Prostate gland (tissue), 2 donors: Measurements from ENCODE around the gene PLPP1. TPM values are rescaled to one million over a fixed set of nuclear protein-coding genes. Genes with fewer than 3 reads are reported as not detected.
"Not testable (repeated sequence)": the region's sequence is repeated elsewhere in the genome, so short reads cannot be mapped to it uniquely, and the experiment has no call there.

ENCODE experiments used
- DNase-seq: peaks from one replicate; pipeline ENCODE4 v3.0.0-alpha.2; 2019; ENCODE audit warnings: low spot score
- H3K27ac ChIP-seq, 2 donors: fragments of 200-600 bp; sonication (generic); 2 replicates each; pipeline ENCODE4 v1.5.1; 2017 to 2019
- H3K27me3 ChIP-seq: fragments of 200-600 bp; sonication (generic); replicated peaks from 2 replicates; pipeline ENCODE4 v1.5.1; 2019; ENCODE audit not compliant: insufficient read depth
- H3K36me3 ChIP-seq, 2 donors: fragments of 200-600 bp; sonication (generic); 1 replicate in 1 of 2; 2 replicates in 1 of 2; pipeline versions ENCODE4 v1.5.1 to v1.8.1; 2017 to 2019
- H3K4me1 ChIP-seq: fragments of 200-600 bp; sonication (generic); replicated peaks from 2 replicates; pipeline ENCODE4 v1.5.1; 2019
- H3K4me3 ChIP-seq, 2 donors: fragments of 200-600 bp; sonication (generic); 2 replicates each; pipeline ENCODE4 v1.5.1; 2017 to 2019
- H3K9me3 ChIP-seq: fragments of 200-600 bp; sonication (generic); 2 replicates; pipeline ENCODE4 v1.5.1; 2017
- CTCF ChIP-seq, 4 experiments: fragments of 200-600 bp in 2 of 4; fragments of 450-650 bp in 2 of 4; sonication (generic) in 2 of 4; IDR thresholded peaks; 1 replicate in 3 of 4; 2 replicates in 1 of 4; pipeline ENCODE4 v1.5.1; 2016 to 2019; ENCODE audit warnings: antibody characterized with exemption in 4 of 4, mild to moderate bottlenecking in 2 of 4, moderate library complexity in 2 of 4
- POLR2A ChIP-seq: fragments of 450-650 bp; IDR thresholded peaks from one replicate; pipeline ENCODE4 v1.6.1; 2016; ENCODE audit warnings: antibody characterized with exemption, mild to moderate bottlenecking
- POLR2AphosphoS5 ChIP-seq: sonication (generic); formaldehyde crosslinking; IDR thresholded peaks from one replicate; pipeline ENCODE4 v1.6.1; 2017; ENCODE audit warnings: antibody characterized with exemption
- WGBS: methylation state at CpG from one replicate; pipeline ENCODE4 v1.1.5; 2018; 5-methylcytosine and 5-hydroxymethylcytosine counted together
- intact Hi-C: fragments of 100-400 bp; cut with DNase I; formaldehyde crosslinking; loops from one replicate; pipeline ENCODE4 v1.14.2; 2022
- total RNA-seq, 2 donors: library from RNA; depleted of rRNA; stranded (reverse); fragments of >200 nt; gene quantifications; one replicate each; pipeline ENCODE4 v1.1.0, GENCODE V29; 2016

The PLPP1 gene
- total RNA-seq, 2 donors from 2014 or later: 823 to 5,059 TPM

GRCh38 chr5:55510523-55510880 is 24.3 kb downstream of the PLPP1 start:
- H3K4me1 ChIP-seq: peaks cover 11% of the 10 kb centered on the region
- DNase-seq: no peak
- no peak overlapping the region for H3K4me3 ChIP-seq
- no peak overlapping the region for H3K27ac ChIP-seq
- H3K9me3 ChIP-seq: no peaks in the 10 kb centered on the region
- TF ChIP-seq CTCF (IDR thresholded peaks at IDR 0.05): no peak
- no peak for TF ChIP-seq POLR2AphosphoS5
- TF ChIP-seq POLR2A: no peak
- intact Hi-C loops: no loop called here
- no peaks in the 10 kb centered on the region for H3K27me3 ChIP-seq
- H3K36me3 ChIP-seq: no peaks in the 10 kb centered on the region

- Histone ChIP-seq H3K4me1 (peaks cover 11% of the 10 kb centered on the region), H3K27ac (peak overlapping the region in 1 of 2 donors; percentile 1), H3K36me3 (no peaks in the 10 kb centered on the region), H3K9me3 (no peaks in the 10 kb centered on the region), H3K27me3 (no peaks in the 10 kb centered on the region), H3K4me3 (no peak overlapping the region)
- intact Hi-C loops: no loop called here
- DNase-seq: no peak
- 42% methylated on average over 5 of the region's 5 CpGs for WGBS
- TF ChIP-seq POLR2A: no peak
- TF ChIP-seq POLR2AphosphoS5: no peak
- TF ChIP-seq CTCF (IDR thresholded peaks at IDR 0.05): no peak
Observed at GRCh38 chr5:55509796-55510522, 24.8 kb downstream of the PLPP1 start.

- intact Hi-C loops: no loop called here
- H3K4me3 ChIP-seq: no peak overlapping the region
- no peaks in the 10 kb centered on the region for H3K9me3 ChIP-seq
- H3K4me1 ChIP-seq: peaks cover 11% of the 10 kb centered on the region
- WGBS: 74% methylated on average over 1 of the region's 1 CpG
- H3K27me3 ChIP-seq: no peaks in the 10 kb centered on the region
- H3K27ac ChIP-seq: peak overlapping the region in 1 of 2 donors; percentile 22
- H3K36me3 ChIP-seq: no peaks in the 10 kb centered on the region
- no peak for DNase-seq
- TF ChIP-seq POLR2A (no peak), CTCF (IDR thresholded peaks at IDR 0.05) (no peak), POLR2AphosphoS5 (no peak)
Observed at GRCh38 chr5:55509097-55509496, 25.7 kb downstream of the PLPP1 start.

- Histone ChIP-seq H3K4me1 (peaks cover 11% of the 10 kb centered on the region), H3K4me3 (no peak overlapping the region), H3K36me3 (no peaks in the 10 kb centered on the region), H3K27me3 (no peaks in the 10 kb centered on the region), H3K27ac (peak overlapping the region in 1 of 2 donors; percentile 24), H3K9me3 (no peaks in the 10 kb centered on the region)
- TF ChIP-seq POLR2A (no peak), CTCF (IDR thresholded peaks at IDR 0.05) (no peak), POLR2AphosphoS5 (no peak)
- DNase-seq: no peak
- intact Hi-C loops: no loop called here
- WGBS: 82% methylated on average over 2 of the region's 2 CpGs
Observed at GRCh38 chr5:55507574-55507973, 27.2 kb downstream of the PLPP1 start.

GRCh38 chr5:55505711-55506110 is 29.1 kb downstream of the PLPP1 start:
- intact Hi-C loops, H3K27me3 ChIP-seq, DNase-seq, H3K9me3 ChIP-seq, H3K27ac ChIP-seq, H3K36me3 ChIP-seq, H3K4me3 ChIP-seq: not testable (repeated sequence)
- 83% methylated on average over 6 of the region's 6 CpGs for WGBS
- H3K4me1 ChIP-seq: peaks cover 11% of the 10 kb centered on the region

- H3K4me3 ChIP-seq, H3K9me3 ChIP-seq, H3K27ac ChIP-seq, H3K36me3 ChIP-seq, H3K4me1 ChIP-seq, H3K27me3 ChIP-seq, DNase-seq, intact Hi-C loops: not testable (repeated sequence)
- WGBS: 92% methylated on average over 7 of the region's 7 CpGs
Observed at GRCh38 chr5:55503917-55504316, 30.8 kb downstream of the PLPP1 start.
